ENCODE measurements around the gene MICA.
"Not testable (repeated sequence)": the region's sequence is repeated elsewhere in the genome, so short reads cannot be mapped to it uniquely, and the experiment has no call there.

Gene MICA

DNA sequence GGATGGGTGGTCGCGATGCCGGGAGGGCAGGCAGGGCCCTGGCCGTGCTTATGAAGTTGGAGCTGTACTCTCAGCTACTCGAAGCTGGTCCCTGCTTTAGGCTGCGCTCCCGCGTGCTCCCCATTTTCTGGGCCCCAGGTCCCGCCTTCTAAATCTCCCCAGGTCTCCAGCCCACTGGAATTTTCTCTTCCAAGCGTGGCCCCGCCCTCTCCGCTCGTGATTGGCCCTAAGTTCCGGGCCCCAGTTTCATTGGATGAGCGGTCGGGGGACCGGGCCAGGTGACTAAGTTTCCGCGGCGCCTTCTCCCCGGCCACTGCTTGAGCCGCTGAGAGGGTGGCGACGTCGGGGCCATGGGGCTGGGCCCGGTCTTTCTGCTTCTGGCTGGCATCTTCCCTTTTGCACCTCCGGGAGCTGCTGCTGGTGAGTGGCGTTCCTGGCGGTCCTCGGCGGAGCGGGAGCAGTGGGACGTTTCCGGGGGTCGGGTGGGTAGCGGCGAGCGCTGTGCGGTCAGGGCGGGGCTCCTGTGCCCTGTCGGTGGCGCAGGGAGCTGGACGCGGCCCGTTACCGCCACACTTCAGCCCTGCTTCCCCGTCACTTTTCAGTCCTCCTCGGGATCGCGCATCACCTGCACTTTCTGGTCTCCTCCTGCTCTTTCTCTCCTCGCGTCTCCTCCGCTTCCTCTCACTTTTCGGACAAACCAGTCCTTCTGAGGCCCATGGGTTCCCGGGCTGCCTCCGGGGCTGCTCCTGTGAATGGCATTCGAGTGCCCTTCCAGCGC lies at the start of gene MICA:
Gene MICA, plus strand, starts transcription at position 313 of the 778 bp plus-strand sequence. Its CDS starts 38 bp downstream, at position 351.
- DNase-seq: peak; percentile 92

GRCh38 chr6:31354158-31354863 lies 49.1 kb upstream of the MICA start:
- DNase-seq: peak; percentile 71

GRCh38 chr6:31354864-31355582 lies 48.4 kb upstream of the MICA start:
- DNase-seq: no peak

DNA sequence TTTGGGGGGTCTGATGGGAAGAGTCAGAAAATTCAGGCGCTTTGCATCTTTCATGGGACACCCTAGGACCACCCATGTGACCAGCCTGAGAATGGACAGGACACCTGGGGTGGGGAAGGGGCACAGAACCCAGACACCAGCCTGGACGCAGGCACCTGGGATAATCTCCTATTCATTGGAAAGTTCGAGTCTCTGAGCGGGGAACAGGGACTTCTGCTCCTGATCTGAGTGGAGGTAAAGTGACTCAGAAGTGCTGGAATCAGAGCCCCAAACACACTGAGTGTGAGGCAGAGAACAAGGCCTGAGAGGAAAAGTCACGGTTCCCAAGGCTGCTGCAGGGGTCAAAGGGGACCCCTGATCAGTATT lies 47.8 kb upstream of the MICA start:
- DNase-seq: no peak

- DNase-seq: peak; percentile 83
Measured at GRCh38 chr6:31356216-31356945, 47.0 kb upstream of the MICA start.

DNA sequence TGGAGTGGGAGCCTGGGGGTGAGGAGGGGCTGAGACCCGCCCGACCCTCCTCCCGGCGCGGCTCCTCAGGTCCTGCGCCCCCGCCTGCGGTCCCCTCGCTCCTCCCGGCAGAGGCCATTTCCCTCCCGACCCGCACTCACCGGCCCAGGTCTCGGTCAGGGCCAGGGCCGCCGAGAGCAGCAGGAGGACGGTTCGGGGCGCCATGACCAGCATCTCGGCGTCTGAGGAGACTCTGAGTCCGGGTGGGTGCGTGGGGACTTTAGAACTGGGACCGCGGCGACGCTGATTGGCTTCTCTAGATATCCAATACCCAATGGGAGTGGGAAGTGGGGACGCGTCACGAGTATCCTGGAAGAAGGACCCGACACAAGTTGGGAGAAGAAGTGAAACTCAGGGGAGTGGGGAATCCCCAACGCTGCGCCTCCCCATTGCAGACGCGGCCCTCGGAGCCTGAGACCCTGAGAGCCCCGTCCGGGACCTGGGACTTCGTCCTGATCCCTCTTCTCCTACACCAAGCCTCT lies 46.4 kb upstream of the MICA start, which contains the start of gene HLA-B:
Gene HLA-B, minus strand, starts transcription at position 234 of the 521 bp plus-strand sequence. Its CDS starts 21 bp downstream, at position 213.
- peak; percentile 89 for DNase-seq

DNA sequence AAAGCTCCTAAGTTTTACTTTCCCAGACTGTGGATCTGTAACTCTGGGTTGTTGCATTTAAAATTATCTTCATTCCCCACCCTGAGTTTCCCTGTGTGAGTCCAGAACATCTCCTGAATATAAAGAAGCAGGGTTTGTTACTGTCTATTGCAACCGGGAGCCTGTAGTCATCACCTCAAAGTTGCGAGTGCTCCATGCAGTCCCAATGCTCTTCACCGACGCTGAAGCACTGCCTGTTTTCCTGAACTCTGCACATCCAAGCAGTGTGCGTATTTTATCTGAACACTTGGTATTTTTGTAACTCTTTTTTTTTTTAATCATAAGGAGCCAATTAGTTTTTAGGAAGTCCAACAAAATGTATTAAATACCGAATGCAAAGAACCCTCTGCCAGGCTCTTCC lies 45.5 kb upstream of the MICA start:
- DNase-seq: no peak

DNA sequence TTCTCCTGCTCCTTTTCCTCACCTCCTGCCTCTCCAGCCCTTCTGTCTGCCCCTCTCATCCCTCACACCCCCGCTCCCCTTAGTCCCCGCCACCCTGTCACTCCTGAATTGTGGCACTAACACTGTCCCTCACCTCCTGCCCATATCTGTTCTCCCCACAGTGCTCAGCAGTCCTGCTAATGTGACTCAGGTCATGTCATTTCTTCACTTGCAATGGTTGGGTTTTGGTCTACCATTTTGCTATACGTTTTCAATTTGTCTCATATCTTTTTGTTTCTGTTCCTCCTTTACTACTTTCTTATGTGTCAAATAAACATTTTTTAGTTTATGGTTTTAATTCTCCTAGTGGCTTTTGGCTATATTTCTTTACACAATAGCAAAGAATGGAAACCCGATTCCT lies 45.1 kb upstream of the MICA start:
- no peak for DNase-seq

DNA sequence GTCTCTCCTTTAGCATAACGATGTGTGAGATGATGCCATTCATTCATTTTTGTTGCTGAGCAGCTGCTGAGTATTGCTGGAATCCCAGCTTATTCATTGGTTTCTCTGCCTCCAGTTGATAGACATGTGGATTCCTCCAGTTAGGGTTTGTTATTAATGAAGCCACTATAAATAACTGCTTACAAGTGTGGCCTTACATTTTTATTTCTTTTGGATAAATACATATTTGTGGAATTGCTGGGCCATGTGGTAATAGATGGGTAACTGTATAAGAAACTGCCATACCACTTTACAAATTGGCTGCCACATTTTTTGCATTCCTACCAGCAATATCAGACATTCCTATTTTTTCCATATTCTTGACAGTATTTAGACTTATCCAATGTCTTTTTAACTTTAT lies 43.8 kb upstream of the MICA start:
- DNase-seq: no peak

- DNase-seq: no peak
Measured at GRCh38 chr6:31362751-31363150, 40.6 kb upstream of the MICA start.

- DNase-seq: no peak
Measured at GRCh38 chr6:31363811-31364210, 39.6 kb upstream of the MICA start.

DNA sequence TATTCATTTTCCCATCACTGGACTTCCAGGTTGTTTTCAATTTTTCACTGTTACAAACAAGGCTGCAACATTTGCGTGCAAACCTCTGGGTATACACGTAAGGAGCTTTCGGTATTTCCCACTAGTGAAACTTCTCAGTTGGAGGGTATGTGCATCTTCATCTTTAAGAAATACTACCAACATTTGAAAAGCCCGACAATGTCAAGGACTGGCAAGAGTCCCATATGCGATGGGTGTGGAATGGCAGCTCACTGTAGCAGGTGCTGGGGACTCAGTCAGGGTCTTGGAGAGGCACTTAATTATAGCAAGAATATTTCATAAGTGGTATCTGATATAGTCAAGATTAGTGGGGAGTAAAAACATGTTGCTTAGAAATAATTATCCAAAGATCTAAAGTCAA lies 37.5 kb upstream of the MICA start:
- DNase-seq: no peak

- DNase-seq: peak; percentile 96
Measured at GRCh38 chr6:31366693-31367470, 36.5 kb upstream of the MICA start.

GRCh38 chr6:31368461-31368860 lies 34.9 kb upstream of the MICA start:
- no peak for DNase-seq

DNA sequence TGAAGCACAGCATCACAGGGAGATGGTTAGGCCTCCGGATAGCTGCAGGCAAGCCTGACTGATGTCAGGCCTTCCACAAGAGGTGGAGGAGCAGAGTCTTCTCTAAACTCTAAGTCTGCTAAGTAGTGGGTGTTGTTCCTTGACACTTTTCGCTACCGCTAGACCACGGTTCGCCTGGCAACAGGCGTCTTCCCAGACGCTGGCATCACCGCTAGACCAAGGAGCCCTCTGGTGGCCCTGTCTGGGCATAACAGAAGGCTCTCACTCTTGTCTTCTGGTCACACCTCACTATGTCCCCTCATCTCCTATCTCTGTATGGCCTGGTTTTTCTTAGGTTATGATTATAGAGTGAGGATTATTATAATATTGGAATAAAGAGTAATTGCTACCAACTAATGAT lies 29.3 kb upstream of the MICA start:
- not testable (repeated sequence) for DNase-seq

DNA sequence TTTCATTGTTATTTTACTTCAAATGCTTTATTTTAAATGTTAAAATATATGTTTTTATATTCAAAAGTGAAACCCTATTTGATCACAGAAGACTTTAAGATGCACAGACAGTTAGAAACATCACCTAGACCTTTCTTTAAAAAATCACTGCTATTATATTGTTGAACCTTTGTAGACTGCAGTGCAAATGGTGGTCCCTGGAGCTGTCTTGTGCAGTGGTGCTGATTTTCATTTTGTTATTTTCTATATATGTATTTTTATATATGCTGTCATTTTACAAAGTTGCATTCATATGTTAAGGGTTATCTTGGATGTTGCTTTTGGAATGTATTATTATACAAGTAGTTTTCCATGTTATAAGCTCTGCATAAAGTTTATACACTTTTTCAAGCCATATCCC lies 27.7 kb upstream of the MICA start:
- no peak for DNase-seq

- DNase-seq: no peak
Measured at GRCh38 chr6:31377029-31377428, 26.4 kb upstream of the MICA start.

DNA sequence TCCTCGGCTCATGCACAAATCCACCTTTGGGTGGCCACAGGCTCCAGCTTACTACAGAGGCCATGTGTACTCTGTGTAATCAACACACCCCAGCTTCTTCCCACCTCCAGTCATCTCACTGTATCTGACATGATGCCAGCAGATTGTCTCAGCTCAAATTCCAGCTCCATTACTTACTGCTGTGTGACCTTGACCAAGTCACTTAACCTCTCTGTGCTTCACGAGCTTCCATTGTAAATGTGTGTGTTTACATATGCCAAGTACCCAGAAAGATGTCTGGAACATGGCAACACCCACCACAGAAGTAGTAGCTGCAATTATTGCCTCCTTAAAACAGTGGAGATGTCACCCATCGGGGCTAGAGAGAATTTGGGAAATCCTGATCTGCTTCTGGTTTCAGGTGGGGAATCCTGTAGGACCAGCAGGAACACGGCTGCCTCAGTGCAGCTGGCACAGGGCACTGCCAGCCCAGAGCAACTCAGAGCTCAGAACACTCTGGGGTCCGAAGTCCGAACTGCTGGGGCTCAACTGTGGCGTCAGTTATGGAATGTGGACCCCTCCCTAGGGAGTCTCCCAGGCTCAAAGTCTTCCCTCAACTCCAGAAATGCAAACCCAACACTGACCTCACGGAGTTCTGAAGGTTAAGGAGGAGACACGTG lies 25.2 kb upstream of the MICA start:
- DNase-seq: no peak

GRCh38 chr6:31378721-31379103 lies 24.7 kb upstream of the MICA start:
- no peak for DNase-seq

- no peak for DNase-seq
Measured at GRCh38 chr6:31379850-31380249, 23.5 kb upstream of the MICA start.

- DNase-seq: no peak
Measured at GRCh38 chr6:31381666-31382065, 21.7 kb upstream of the MICA start.

Measured in activated effector memory CD4-positive, alpha-beta T cell treated with anti-CD3 and anti-CD28 coated beads, Interleukin-2, amount 50 U/mL, for 16 hours (primary cell).